HuH-7 (cell line): ENCODE measurements around the gene PPIL1.

Experiments
- DNase-seq: peaks from one replicate; pipeline ENCODE4 v3.0.0; 2011; ENCODE audit warnings: low spot score

Gene PPIL1

DNA sequence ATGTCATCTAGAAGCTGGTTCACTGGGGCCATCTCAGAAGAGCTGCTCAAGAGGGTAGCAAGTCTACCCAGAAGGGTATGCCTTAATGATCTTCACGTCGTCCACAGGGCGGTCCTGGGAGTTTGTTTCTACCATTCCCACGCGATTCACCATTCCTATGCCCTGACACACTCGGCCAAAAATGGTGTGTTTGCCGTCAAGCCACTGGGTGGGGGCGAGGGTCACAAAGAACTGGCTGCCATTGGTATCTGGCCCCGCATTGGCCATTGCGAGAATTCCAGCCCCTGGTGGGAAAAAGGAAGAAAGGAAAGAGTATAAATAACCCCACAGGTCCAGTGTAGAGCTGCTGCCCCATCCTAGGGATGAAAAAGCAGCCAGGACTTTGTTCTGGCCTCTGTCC is 18.9 kb downstream of the PPIL1 start:
- no peak for DNase-seq

DNA sequence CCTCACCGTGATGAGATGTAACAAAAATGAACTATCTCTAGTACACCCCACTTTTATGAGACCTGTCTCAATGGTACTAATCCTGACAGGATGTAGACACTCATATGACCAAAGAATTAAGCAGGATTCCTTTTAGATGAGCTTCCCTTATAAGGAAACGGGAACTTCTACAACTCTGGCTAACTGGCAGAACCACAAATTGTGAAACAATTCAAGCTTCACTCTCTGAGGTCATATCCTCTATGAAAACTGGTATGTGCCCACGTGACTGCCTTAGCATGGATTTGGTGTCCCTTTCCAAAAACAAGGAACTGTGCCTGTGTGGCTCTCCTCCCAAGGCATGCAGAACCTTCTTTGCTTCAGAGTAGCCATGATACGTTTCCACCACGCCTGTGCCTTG is 21.3 kb downstream of the PPIL1 start:
- no peak for DNase-seq

DNA sequence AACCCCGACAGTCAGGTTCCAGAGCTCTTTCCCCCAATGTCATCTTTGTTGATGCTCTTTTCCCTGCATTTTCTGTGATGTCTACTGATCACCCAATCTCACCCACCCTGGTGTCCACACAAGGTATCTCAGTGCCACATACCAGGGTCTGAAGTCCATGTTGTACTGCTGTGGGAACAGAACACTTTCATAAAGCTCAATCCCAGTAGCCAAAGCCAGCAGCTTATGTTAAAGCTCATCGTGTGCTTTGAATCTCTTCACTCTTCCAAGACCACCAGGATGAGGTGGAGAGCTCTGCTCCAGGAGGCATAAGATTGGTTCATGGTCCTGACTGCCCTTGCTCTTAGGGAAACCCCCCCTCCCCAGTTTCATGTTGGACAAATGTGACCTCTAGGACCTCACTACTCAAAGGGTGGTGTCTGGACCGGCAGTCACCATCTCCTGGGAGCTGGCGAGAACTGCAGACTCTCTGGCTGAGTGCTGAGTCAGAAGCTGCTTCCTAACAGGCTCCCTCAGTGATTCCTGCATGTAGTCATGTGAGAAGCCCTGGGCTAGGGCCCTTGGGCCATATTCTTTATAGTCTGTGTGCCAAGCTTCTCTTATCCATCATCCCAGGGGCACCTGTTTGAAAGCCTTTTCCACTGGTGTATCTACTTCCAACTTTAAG is 22.0 kb downstream of the PPIL1 start:
- DNase-seq = no peak

DNA sequence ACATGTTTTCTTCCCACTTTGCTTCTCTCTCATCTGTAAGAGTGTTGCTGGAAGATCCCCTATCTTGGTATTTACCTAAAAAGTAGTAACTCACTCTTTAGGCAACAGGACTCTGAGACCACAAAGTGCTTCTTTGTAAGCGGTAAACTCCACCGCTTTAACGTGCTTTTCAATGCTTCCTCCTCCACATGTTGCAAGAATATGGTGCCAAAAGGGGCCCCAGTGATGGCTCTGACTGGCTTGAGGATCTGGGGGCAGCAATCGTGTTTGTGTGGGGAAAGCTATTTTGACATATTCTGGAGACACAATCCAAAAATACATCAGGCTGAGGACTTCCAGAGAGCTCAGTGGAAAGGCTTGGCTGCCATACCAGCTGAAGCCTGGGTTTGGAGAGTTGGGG is 23.0 kb downstream of the PPIL1 start:
- no peak for DNase-seq

DNA sequence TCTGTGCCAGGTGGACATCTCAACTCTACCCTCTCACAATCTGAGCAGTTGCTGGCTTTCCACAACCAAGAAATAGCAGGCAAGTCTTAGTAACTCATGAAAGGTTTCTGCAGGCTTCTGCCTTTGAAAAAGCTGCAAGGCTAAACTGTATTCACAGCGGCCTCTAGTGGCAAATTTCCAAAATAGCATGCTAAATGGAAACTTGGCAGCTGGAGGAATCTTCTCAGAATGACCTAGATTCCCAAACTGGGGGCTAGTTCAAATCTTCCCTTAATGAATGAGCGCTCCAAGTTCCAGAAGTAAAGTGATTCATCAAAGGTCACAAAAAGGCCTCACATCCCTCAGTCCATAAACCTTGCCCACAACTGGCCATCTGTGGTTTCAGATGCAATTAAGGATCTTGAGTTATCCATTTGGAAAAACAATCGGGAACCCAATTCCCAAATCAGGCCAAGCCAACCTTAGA is 23.4 kb downstream of the PPIL1 start:
- DNase-seq = peak; percentile 37

DNA sequence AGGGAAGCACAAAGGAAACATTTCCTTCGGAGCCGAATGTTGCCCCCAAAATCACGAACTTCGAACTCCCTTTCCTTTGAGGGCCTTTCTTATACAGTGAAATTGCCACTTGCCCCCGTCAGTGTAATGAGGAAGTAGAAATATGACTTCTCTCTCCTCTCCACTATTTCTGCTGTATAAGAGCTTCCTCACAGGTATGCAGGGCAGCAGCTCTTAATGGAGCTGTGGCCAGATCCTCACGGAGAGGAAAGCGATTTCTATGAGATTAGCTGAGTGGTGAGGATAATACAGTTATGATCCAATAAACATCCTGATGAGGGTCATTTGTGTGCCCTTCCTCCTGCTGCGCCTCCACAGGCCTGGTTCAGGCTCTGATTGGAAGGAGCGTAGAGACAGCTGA is 24.6 kb downstream of the PPIL1 start:
- DNase-seq = no peak

DNA sequence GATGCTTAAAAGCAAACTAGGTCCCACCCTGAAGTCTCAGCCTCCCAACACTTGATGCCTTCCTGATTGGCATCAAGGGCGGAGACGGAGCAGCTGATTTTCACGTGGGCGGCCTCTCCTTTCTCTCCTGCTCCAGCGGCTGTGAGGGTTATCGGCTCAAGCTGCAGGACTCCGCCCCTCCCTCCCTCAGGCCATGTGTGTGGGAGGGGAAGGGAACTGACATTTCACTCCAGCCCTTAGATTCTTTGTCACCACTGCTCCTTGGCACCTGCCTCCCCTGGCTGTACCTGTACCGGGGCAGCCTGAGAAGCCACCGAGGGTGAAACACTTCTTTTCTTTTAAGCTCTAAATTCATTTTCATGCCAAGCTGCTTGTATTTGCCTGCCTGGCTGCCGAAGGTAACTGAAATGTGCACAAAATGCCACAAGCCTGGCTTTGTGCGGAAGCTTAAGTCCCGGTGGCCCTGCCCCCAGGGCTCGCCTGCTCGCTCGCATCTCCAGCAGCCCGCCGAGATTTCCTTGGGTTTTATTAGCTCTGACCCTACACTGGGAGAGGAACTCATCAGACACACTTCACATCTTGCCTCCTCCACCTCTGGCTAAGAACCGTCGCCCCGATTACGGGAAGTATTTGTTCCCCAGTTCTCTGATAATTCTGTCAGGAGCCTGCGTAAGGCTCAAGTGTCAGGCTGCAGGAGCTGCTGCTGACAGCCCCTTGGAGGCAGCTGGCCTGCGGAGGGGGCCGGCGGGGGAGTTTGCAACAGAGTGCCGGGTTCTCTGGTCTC is 25.8 kb downstream of the PPIL1 start:
- no peak for DNase-seq

DNA sequence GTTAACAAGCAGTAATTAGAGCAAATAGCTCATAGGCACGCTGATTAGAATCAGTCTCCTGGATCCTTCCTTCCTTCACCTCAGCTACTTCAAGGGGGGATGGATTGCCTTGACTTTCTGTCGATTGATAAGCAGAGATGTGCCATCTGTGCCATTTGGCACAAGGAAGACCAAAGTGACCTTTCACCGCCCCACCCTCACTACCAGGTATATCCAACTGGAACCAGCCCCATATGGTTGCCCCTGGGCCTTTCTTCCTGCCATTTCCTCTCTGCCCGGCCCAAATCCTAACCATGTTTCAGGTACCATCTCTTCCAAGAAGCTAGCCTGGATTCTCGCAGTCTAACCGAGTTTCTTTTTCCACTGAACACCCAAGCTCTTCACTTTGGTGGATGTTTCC is 26.6 kb downstream of the PPIL1 start:
- DNase-seq = no peak

DNA sequence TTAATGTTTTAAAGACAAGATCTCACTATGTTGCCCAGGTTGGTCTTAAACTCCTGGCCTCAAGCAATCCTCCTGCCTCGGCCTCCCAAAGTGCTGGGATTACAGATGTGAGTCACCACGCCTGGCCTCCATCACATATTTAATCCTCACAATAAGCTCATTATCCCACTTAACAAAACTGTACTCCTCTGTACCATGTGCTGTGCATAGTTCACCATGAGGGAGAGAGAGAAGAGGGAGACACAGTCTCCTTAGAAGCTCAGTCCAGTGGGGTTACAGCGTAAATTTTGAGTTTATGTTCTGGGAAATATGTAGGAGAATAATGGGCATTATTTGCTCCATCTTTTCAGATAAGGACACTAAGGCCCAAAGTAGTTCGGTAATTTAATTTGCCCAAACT is 27.5 kb downstream of the PPIL1 start:
- DNase-seq = no peak

DNA sequence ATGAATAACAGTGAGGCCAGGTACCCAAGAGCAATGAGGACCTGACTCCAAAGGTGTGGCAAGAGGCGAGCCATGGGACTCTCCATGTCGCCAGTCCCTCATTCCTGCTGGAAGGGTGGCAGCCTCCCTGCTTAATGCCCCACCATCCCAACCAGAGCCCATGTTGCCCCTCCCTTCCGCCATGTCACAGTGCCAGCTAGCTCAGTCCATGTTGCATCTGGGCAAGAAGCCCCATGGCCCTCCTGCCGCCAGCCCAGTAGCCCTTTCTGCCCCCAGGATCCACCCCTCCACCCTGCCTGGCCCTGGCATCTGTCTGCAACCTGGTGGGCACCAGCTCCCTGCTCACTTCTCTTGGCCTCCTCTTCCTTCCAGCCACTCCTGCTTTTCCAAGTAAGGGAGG is 29.4 kb downstream of the PPIL1 start:
- no peak for DNase-seq

DNA sequence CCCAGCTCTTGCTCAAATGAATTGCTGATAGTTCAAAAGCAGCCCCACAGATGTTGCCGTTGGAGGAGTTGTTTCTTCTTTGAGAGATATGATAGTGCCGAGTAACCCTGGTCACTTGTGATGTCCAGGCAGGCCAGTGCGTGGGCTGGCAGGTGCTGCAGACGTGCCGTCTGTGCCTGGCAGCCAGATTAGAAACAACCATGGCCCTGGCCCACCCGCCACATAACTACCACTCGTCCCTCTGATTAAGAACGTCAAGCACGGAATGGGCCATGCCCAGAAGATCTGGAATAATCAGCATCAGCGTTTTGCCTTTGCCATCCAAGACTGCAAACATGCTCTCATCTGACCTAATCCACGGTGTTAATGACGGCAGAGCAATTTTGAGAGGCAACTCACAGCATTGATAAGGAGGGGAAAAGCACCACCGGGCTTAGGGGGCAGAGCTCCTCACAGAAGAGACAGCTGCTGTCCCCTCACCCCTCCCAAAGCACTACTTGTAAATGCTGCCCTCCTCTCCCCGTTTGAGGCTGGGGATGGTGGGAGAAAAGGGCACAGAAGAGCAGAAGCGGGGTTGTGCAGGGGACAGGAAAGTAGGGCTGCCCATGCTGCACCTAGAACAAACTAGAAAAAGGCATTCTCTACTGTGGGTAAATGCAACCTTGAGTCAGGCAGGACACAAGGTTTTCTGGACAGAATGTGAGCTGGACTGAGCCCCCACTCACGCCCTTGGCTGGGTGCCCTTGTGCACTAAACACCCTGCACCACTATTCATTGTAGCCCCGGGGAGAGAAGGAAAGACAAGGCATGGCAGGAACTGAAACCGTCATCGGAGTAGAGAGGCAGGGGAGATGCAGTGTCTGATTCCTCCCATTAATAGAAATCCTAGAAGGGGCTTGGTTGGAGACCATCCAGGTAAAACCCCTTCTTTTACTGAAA is 30.1 kb downstream of the PPIL1 start:
- DNase-seq = no peak

DNA sequence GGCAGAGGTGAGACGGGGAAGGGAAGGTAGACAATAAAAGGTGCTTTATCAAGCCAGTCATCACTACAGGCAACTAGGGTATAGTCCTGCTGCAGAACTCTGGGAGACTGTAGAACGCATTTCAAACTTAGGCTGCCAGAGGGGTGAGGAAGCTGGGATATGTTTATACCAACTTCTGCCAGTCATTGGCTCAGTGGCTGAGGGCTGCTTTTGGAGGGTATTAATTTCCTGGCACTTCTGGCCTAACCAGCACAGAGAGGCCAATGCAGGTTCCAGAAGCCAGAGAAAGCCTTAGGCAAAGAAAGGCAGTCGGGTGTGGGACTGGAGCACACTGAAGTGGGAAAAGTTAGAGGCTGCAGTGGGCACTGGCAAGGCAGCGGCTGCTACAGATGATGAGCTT is 31.4 kb downstream of the PPIL1 start:
- DNase-seq = no peak

DNA sequence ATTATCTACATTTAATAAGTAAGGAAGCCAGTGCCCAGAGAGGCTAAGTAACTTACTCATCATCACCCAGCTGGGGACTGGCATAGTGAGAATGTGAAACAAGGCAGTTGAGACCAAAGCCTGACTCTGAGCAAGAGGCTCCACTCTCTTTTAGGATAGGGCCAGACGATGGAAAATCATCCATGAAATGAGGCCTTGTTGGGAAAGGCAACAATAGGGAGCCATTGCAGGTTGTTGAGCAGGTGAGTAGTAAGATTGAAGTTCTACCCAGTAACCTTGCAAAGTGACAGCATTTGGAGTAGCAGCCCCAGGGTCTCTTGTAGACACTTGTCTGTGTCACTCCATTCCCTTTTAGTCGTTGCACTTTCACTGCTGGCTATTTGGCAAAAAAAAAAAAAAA is 32.8 kb downstream of the PPIL1 start:
- no peak for DNase-seq

DNA sequence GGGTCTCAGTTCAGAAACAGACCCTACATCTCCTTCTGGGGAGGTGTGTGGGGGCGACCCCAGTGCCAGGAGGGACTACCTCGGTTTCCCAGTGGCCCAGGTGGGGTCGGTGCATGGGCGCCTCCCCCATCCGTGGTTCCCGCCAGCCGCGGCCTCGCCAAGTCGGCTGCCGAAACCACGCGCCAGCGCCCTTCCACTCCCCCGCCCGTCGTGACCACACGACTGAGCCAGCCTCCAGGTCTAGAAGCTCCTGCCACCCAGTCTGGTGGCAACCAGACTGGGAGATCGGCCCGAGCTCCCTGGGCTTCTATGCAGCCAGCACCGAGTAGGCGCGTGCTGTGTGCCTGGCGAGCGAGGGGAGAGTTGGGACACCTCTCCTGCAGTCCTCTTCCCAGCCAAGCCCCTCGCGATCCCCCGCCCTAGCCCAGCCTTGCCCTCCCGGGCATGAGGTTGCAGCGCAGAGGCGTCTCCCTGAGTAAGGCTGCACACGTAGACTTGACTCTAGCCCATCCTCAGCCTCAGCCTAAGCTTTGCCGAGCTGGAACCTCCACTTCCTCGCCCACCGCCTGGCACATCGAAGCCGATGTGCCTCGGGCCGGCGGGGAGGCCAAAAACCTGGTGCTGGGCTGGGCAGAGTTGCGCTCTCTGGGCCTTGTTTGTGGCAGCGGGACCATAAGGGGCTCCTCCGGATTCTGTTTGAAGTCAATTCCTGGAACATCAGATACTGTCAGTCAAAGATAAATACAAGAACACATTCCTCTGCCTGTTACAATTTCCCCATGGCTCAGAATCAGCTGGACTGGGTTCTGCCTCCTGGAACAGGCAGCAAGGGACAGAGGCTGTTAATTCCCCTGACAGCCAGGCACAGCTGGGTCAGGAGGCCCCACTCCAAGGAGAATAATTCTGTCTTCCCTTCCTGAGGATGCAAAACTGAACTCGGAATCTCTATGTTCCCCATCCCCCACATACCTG is 33.9 kb downstream of the PPIL1 start:
- DNase-seq = peak; percentile 30

DNA sequence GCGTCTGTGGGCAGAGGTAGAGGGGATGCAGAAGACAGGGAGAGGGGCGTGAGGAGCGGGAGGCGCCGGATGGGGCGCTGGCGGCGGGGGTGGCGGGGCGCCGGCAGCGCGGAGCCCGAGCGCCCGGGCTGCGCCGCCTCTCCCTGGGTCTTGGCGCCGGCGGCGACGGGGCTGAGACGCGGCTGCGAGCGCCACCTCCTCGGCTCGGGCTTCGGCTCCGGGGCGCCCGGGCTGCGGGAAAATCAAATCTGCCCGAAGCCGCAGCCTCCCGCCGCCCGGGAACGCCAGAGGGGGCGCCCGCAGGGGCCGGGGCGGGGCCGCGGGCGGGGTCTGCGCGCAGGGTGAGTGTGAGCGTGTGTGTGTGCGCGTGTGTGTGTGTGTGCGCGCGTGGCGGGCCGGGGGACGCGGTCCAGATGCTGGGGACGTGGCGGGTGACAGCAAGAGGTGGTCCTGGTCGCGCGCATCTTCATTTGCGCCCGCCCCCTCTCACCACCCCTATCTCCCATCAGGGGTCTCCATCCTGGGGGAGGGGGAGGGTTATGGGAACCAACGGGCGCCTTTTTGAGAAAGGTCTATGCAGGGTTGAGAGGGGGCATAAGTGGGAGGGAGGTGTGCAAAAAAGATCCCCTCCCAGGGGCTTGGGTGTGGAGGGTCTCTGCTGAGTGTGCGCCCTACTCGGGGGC is 34.7 kb downstream of the PPIL1 start:
- DNase-seq = peak; percentile 55

DNA sequence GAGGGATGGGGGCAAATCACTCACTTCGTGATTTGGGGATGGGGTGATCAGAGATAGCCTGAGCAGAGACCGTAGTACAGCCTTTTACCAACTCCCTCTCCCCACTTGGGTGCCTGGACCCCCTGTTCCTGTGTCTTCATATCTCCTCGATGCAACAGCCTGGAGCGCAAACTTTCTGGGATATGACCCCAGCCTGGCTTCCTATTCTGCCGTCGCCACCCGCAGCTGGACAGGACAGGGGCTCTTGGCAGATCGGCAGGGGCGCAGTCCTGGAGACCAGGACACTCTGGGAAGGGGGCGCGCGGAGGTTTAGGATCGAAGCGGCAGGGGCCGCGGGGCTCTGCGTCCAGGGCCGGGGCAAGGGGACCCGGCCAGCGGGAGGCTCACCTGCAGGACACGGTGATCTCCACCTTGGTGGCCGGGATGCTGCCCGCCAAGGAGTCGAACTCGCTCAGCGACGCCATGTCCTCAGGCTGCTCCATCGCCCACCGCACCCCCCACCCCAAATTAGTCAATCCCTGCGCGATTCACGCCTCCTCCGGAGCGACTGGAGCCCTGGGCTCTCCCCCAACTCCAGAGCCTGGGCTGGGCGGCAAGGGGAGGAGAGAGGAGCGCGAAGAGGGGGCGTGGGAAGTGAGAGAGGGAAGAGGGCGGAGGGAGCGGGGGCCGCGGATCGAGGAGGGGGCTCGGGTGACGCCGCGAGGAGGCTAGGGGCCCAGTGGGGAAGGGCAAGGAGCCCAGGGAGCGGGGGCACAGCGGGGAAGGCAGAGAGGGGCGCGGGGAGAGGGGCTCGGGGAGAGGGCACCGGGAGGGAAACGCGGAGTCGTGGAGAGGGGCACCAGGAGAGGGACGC is 35.5 kb downstream of the PPIL1 start, which contains the start of gene CPNE5:
CPNE5 (minus strand) TSS at position 549 of the 853 bp plus-strand sequence; CDS start at position 482, 67 bp downstream.
- peak; percentile 23 for DNase-seq

DNA sequence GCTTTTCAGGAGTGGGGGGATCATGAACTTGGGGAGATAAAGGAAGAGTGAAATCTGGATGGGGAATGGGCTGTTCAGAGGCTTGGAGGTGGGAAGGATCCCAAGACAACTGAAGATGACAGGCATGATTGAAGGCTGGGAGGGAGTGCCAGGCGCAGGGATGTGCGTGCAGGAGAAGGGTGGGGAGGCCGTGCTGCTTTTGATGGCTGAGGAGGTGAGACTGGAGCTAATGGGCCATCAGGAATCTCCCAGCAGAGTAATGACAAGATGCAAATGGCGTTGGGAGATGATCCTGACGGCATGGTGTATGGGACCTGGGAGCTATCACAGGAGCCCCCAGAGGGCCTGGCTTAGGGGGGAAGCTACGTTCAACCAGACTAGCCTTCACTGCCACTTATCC is 36.9 kb downstream of the PPIL1 start:
- no peak for DNase-seq

DNA sequence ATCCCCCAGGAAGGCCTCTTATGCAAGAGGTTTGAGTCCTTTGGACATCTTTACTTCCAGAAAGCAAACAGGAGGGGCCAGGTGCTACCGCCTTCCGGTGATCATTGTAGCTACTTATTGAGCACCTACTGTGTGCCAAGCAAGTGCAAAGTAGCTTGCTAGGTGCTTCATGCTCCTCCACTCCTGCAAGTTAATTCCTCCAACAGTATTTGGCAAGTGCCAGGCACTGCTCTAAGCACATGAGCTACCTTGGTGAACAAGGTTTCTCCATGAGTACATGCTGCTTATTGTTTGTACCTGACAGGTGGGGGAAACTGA is 37.6 kb downstream of the PPIL1 start:
- no peak for DNase-seq

DNA sequence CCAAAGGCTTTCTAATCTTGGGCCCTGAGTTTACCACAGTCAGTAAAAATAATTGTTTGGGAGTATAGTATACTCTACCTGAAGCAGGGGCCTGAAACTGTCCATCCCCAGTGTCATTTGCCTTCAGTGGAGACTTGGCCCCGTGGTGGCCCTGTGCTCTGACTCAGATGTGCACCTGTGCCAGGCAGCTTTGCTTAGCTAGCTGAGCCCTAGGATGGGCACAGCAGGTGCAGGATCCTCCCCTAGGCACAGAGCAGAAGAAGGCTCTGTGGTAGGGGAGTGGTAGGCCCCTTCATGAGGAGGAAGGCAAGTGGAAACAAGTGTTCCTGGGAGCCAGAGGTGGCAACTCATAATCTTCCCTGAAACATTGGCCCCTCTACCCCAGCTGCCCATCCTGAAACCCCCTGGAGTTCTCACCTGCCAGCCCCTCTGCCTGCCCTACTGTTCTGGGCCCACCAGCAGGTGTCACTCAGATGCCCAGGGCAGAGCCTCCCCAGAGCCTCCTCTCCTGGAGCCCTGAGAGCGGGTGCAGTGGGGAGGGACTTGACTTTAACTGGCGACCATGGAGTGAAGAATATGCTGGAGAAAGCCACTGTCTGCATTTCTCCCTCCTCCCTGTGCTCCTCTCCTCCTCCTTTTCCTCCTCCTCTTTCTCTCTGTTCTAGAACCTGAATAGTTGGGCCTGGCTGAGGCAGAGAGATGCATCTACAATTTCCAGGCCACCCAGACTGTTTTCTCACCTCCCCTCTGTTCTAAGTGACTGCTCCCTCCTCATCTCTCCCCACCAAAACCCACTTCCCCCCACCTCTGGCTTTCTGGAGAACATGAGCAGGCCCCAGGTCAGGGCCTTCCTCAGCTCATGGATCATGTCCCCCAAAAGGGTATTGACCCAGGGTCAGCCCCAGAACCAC is 38.2 kb downstream of the PPIL1 start:
- DNase-seq = no peak
